ENCODE data around the gene S100A10. TPM values are rescaled to one million over a fixed set of nuclear protein-coding genes. Genes with fewer than 3 reads are reported as not detected.

The S100A10 gene
- polyA plus RNA-seq, 1 donor from 2014 or later: 24.5 TPM

DNA sequence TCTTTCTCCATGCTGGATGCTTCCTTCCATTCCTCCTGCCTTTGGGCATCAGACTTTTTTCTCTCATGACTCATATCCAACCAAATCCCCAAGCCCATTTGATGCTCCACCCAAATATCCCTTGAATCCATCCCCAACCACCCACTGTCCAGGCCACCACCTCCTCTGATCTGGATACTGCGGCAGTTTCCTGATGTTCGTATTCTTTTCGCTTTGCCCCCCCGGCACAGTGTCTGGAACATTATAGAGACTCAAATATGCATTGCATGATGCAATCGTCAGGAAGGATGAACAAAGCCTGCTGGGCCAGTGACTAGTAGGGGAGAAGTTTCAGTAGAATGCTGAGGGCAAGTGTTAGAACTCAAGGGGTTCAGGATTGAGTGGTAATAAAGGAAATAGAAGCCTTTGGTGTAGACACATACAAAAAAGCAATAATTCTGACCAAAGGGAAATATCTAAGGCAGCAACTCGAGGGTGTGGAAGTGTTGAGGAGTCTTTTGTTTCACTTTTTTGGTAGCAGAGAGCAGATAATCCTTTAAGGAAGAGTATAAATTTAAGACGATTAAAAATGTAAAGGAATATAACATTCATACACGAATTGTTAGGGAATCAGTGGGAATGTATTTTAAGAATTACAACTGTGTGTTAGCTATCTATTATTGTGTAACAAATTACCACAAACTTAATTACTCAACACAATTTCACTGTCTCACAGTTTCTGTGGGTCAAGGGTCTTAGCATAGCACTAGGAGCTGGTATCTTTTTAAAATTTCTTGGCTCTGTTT is 35.7 kb upstream of the S100A10 start:
- no peak overlapping the region for H3K4me2 ChIP-seq (ENCODE audit: low read length)
- peaks cover 2% of the 10 kb centered on the region for H3K27me3 ChIP-seq (ENCODE audit: insufficient read depth, low read depth, low read length)
- no peak overlapping the region for H2AFZ ChIP-seq (ENCODE audit: low read depth, low read length)
- no peaks in the 10 kb centered on the region for H3K9me2 ChIP-seq (ENCODE audit: insufficient read depth, low read length)
- no peaks in the 10 kb centered on the region for H3F3A ChIP-seq (ENCODE audit: insufficient read depth, low read length, poor library complexity, severe bottlenecking)
- H3K9ac ChIP-seq (ENCODE audit: low read length): no peak overlapping the region
- H3K79me2 ChIP-seq (replicated peaks; ENCODE audit: insufficient read depth, low read length): no peaks in the 10 kb centered on the region
- H4K20me1 ChIP-seq (ENCODE audit: insufficient read depth): no peaks in the 10 kb centered on the region
- no peaks in the 10 kb centered on the region for H3K36me3 ChIP-seq (ENCODE audit: insufficient read depth, low read length)
- H3K4me3 ChIP-seq (ENCODE audit: low read length): no peak overlapping the region
- no peak overlapping the region for H3K27ac ChIP-seq (ENCODE audit: low read length)
- TF ChIP-seq TAF1 (IDR thresholded peaks at IDR 0.05; ENCODE audit: low read depth) (no peak), SMC3 (conservative IDR thresholded peaks at IDR 0.05; ENCODE audit: poor library complexity) (no peak)
- TF ChIP-seq, protein P1, sequence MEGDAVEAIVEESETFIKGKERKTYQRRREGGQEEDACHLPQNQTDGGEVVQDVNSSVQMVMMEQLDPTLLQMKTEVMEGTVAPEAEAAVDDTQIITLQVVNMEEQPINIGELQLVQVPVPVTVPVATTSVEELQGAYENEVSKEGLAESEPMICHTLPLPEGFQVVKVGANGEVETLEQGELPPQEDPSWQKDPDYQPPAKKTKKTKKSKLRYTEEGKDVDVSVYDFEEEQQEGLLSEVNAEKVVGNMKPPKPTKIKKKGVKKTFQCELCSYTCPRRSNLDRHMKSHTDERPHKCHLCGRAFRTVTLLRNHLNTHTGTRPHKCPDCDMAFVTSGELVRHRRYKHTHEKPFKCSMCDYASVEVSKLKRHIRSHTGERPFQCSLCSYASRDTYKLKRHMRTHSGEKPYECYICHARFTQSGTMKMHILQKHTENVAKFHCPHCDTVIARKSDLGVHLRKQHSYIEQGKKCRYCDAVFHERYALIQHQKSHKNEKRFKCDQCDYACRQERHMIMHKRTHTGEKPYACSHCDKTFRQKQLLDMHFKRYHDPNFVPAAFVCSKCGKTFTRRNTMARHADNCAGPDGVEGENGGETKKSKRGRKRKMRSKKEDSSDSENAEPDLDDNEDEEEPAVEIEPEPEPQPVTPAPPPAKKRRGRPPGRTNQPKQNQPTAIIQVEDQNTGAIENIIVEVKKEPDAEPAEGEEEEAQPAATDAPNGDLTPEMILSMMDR (IDR thresholded peaks at IDR 0.05; ENCODE audit: poor library complexity, severe bottlenecking): no peak
- no peaks in the 10 kb centered on the region for H3K9me3 ChIP-seq (ENCODE audit: low read length)

DNA sequence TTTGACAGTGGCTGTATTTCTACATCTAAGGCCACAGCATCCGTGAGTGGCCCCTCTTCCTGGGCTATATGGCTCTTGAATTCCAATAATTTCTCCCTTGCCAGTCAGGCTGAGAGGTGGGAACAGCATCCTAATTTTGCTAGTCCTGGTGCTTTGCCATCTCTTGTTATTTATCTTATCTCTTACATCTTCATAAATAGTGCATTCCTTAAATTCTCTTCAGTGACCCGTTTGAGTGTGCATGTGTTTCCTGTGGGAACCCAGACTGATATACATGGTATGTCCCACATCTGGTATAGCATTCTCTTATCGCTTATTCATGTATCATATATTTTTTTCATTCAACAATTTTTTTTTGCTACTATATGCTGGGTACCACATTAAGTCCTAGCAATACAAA is 33.2 kb upstream of the S100A10 start:
- Histone ChIP-seq H3K27ac (ENCODE audit: low read length) (no peak overlapping the region), H3F3A (ENCODE audit: insufficient read depth, low read length, poor library complexity, severe bottlenecking) (no peaks in the 10 kb centered on the region), H3K36me3 (ENCODE audit: insufficient read depth, low read length) (no peaks in the 10 kb centered on the region), H3K79me2 (replicated peaks; ENCODE audit: insufficient read depth, low read length) (no peaks in the 10 kb centered on the region), H3K27me3 (ENCODE audit: insufficient read depth, low read depth, low read length) (no peaks in the 10 kb centered on the region), H3K4me2 (ENCODE audit: low read length) (no peak overlapping the region), H3K9ac (ENCODE audit: low read length) (no peak overlapping the region), H3K9me3 (ENCODE audit: low read length) (no peaks in the 10 kb centered on the region), H4K20me1 (ENCODE audit: insufficient read depth) (no peaks in the 10 kb centered on the region), H3K4me3 (ENCODE audit: low read length) (no peak overlapping the region), H3K9me2 (ENCODE audit: insufficient read depth, low read length) (no peaks in the 10 kb centered on the region), H2AFZ (ENCODE audit: low read depth, low read length) (no peak overlapping the region)
- TF ChIP-seq MXI1 (conservative IDR thresholded peaks at IDR 0.05; ENCODE audit: poor library complexity, severe bottlenecking) (no peak), TAF1 (IDR thresholded peaks at IDR 0.05; ENCODE audit: low read depth) (no peak), EP300 (conservative IDR thresholded peaks at IDR 0.05; ENCODE audit: poor library complexity, severe bottlenecking) (no peak), POLR2AphosphoS5 (IDR thresholded peaks at IDR 0.05) (no peak)
- TF ChIP-seq, protein P2, sequence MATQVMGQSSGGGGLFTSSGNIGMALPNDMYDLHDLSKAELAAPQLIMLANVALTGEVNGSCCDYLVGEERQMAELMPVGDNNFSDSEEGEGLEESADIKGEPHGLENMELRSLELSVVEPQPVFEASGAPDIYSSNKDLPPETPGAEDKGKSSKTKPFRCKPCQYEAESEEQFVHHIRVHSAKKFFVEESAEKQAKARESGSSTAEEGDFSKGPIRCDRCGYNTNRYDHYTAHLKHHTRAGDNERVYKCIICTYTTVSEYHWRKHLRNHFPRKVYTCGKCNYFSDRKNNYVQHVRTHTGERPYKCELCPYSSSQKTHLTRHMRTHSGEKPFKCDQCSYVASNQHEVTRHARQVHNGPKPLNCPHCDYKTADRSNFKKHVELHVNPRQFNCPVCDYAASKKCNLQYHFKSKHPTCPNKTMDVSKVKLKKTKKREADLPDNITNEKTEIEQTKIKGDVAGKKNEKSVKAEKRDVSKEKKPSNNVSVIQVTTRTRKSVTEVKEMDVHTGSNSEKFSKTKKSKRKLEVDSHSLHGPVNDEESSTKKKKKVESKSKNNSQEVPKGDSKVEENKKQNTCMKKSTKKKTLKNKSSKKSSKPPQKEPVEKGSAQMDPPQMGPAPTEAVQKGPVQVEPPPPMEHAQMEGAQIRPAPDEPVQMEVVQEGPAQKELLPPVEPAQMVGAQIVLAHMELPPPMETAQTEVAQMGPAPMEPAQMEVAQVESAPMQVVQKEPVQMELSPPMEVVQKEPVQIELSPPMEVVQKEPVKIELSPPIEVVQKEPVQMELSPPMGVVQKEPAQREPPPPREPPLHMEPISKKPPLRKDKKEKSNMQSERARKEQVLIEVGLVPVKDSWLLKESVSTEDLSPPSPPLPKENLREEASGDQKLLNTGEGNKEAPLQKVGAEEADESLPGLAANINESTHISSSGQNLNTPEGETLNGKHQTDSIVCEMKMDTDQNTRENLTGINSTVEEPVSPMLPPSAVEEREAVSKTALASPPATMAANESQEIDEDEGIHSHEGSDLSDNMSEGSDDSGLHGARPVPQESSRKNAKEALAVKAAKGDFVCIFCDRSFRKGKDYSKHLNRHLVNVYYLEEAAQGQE (IDR thresholded peaks at IDR 0.05; ENCODE audit: borderline replicate concordance): no peak
- TF ChIP-seq, protein P1 (IDR thresholded peaks at IDR 0.05; ENCODE audit: poor library complexity, severe bottlenecking): no peak
